Lung (tissue), 16 donors: Measurements from ENCODE around the gene PTX3. TPM values are rescaled to one million over a fixed set of nuclear protein-coding genes. Genes with fewer than 3 reads are reported as not detected.

ENCODE experiments used
- ATAC-seq: fragments of 200-7000 bp; cut with Tn5 transposase; one replicate; pipeline ENCODE4 v1.9.1; 2020; ENCODE audit warnings: moderate number of reproducible peaks; ENCODE audit not compliant: insufficient read depth, low FRiP score
- DNase-seq, 3 donors: peaks; one replicate each; pipeline ENCODE4 v3.0.0-alpha.2; 2013 to 2017
- H3K27ac ChIP-seq, 2 donors: one replicate each; pipeline ENCODE4 v1.5.1; 2013; ENCODE audit warnings: mild to moderate bottlenecking in 2 of 2, moderate library complexity in 2 of 2, control low read depth in 1 of 2, inconsistent platforms in 1 of 2, low read depth in 1 of 2, low read length in 1 of 2
- H3K27me3 ChIP-seq, 3 donors: one replicate each; pipeline ENCODE4 v1.5.1; 2013; ENCODE audit warnings: low read length in 2 of 3; ENCODE audit not compliant: control insufficient read depth in 3 of 3, insufficient read depth in 3 of 3
- H3K36me3 ChIP-seq, 4 donors: one replicate each; pipeline ENCODE4 v1.5.1; 2013; ENCODE audit warnings: low read length in 4 of 4, mild to moderate bottlenecking in 1 of 4, moderate library complexity in 1 of 4; ENCODE audit not compliant: control insufficient read depth in 4 of 4, insufficient read depth in 4 of 4
- H3K4me1 ChIP-seq, 5 donors: one replicate each; pipeline ENCODE4 v1.5.1; 2013; ENCODE audit warnings: low read length in 5 of 5, mild to moderate bottlenecking in 2 of 5, moderate library complexity in 1 of 5; ENCODE audit not compliant: control insufficient read depth in 5 of 5, insufficient read depth in 5 of 5
- H3K4me3 ChIP-seq: one replicate; pipeline ENCODE4 v1.5.1; 2013; ENCODE audit warnings: mild to moderate bottlenecking, control low read depth, moderate library complexity
- H3K9ac ChIP-seq, 2 donors: one replicate each; pipeline ENCODE4 v1.5.1; 2013; ENCODE audit warnings: low read length in 2 of 2, control low read depth in 1 of 2; ENCODE audit not compliant: insufficient read depth in 1 of 2
- H3K9me3 ChIP-seq, 4 donors: one replicate each; pipeline ENCODE4 v1.5.1; 2013; ENCODE audit warnings: low read length in 3 of 4, mild to moderate bottlenecking in 1 of 4, moderate library complexity in 1 of 4; ENCODE audit not compliant: control insufficient read depth in 4 of 4, insufficient read depth in 3 of 4
- CTCF ChIP-seq: IDR thresholded peaks from 2 replicates; pipeline ENCODE4 v1.5.1; 2012; ENCODE audit warnings: mild to moderate bottlenecking; ENCODE audit errors: control extremely low read depth, extremely low read depth
- WGBS, 2 donors: extraction: QIAGEN DNeasy Blood & Tissue Kit; methylation state at CpG; one replicate each; pipeline ENCODE4 v1.1.7; 2013; 5-methylcytosine and 5-hydroxymethylcytosine counted together
- long read RNA-seq, 5 donors: transcript quantifications; one replicate each; lab custom pipeline, GENCODE V29; 2026
- polyA plus RNA-seq, 2 donors: library from polyadenylated mRNA; stranded (reverse); fragments of 200-250 nt; gene quantifications; one replicate each; pipeline ENCODE4 v1.2.1, GENCODE V29; 2013
- total RNA-seq, 2 donors: library from RNA; depleted of rRNA in 1 of 2; stranded (reverse); fragments of >200 nt in 1 of 2; gene quantifications; one replicate each; pipeline ENCODE4 v1.2.1, GENCODE V29; 2014 to 2021
- donor health status: control.
- donor health status: control.
- donor health status: Bipolar disorder and iron deficiency.
- donor health status: healthy.
- donor health status: DM: yes; HTN: yes; CAD: no.

The PTX3 gene
- total RNA-seq, result 10 to 100 TPM in 1 of 2 donors, 1 to 10 TPM in 1; 4.1 to 45.8 TPM
- 100 to 1,000 TPM in 1 of 2 donors, 1 to 10 TPM in 1; 6.4 to 626 TPM for polyA plus RNA-seq
- long read RNA-seq, donor 1, transcript PTX3-201 (3 exons, 1,940 nt), result major isoform, 7 of 7 reads
- long read RNA-seq, donor 1, partial matches to known transcripts, result 0 of 7 reads
- long read RNA-seq, donor 1, other reads (novel, unspliced or antisense), result 0 of 7 reads
- long read RNA-seq, donor 2, transcript PTX3-201 (3 exons, 1,940 nt), result major isoform, 5 of 5 reads
- long read RNA-seq, donor 2, partial matches to known transcripts, result 0 of 5 reads
- long read RNA-seq, donor 2, other reads (novel, unspliced or antisense), result 0 of 5 reads
- long read RNA-seq, donor 3, partial matches to known transcripts, result 0 of 2 reads
- long read RNA-seq, donor 3, other reads (novel, unspliced or antisense), result 0 of 2 reads
- long read RNA-seq, donor 4, transcript PTX3-201 (3 exons, 1,940 nt), result major isoform, 8 of 8 reads
- long read RNA-seq, donor 4, partial matches to known transcripts, result 0 of 8 reads
- long read RNA-seq, donor 4, other reads (novel, unspliced or antisense), result 0 of 8 reads
- long read RNA-seq, donor 5, transcript PTX3-201 (3 exons, 1,940 nt), result major isoform, 6 of 19 reads
- long read RNA-seq, donor 5, partial matches to known transcripts, result 13 of 19 reads
- long read RNA-seq, donor 5, other reads (novel, unspliced or antisense), result 0 of 19 reads

GRCh38 chr3:157436583-157437291, at the start of gene PTX3:
TSS of gene PTX3 (plus strand) at chr3:157436850. CDS start at chr3:157436934, 84 bp downstream.
- peak; percentile 60 for ATAC-seq
- Histone ChIP-seq H3K4me3 (peak within 1 kb of the TSS; percentile 12), H3K9me3 (peaks cover 0 to 3% (median 0%) of the 10 kb centered on the region in 4 donors), H3K27ac (no peak within 1 kb of the TSS), H3K9ac (peak within 1 kb of the TSS; percentile 0 to 73), H3K36me3 (no peaks in the 10 kb centered on the region), H3K4me1 (peaks cover 0 to 19% (median 4%) of the 10 kb centered on the region in 5 donors), H3K27me3 (no peaks in the 10 kb centered on the region)
- DNase-seq, result peak; percentile 80 to 93 (median 90)
- TF ChIP-seq CTCF, result no peak
- WGBS, 2 donors, result 1 to 3% methylated on average over 15 of the region's 15 CpGs

GRCh38 chr3:157387708-157388435, 48.8 kb upstream of the PTX3 start:
- TF ChIP-seq CTCF, result no peak
- Histone ChIP-seq H3K9me3 (peaks cover 0 to 4% (median 0%) of the 10 kb centered on the region in 4 donors), H3K4me3 (no peak overlapping the region), H3K27ac (no peak overlapping the region), H3K27me3 (no peaks in the 10 kb centered on the region), H3K4me1 (peaks cover 0 to 48% (median 0%) of the 10 kb centered on the region in 5 donors), H3K36me3 (no peaks in the 10 kb centered on the region), H3K9ac (no peak overlapping the region)
- ATAC-seq, result no peak
- DNase-seq, result peak in 2 of 3 donors; percentile 88 to 90
- 31 to 57% methylated on average over 3 of the region's 3 CpGs for WGBS, 2 donors

DNA sequence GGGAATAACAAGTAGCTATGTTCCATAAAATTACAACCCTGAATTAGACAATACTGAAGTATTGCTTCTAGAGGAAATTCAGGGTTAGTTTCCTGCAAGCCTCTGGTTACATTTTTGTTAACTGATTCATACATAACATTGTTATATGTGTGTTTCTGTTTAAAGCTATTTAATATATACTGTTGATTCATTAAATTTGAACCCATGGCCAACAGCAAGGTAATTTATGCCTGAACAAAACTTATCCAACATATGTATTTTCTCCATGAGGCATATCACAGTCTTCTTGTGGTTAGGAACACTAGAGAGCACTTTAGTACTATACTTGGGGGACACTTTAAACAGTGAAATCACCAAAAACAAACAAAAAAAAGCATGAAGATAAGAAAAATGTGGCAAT, 47.7 kb upstream of the PTX3 start:
- H3K4me1 ChIP-seq, result peaks cover 0 to 39% (median 0%) of the 10 kb centered on the region in 5 donors
- H3K4me3 ChIP-seq, result no peak overlapping the region
- TF ChIP-seq CTCF, result no peak
- H3K9ac ChIP-seq, result no peak overlapping the region
- H3K36me3 ChIP-seq, result no peaks in the 10 kb centered on the region
- H3K27me3 ChIP-seq, result no peaks in the 10 kb centered on the region
- peak in 1 of 3 donors; percentile 33 for DNase-seq
- no peak for ATAC-seq
- no peak overlapping the region for H3K27ac ChIP-seq
- H3K9me3 ChIP-seq, result peaks cover 0 to 4% (median 0%) of the 10 kb centered on the region in 4 donors
